Lung (tissue), 12 donors: ENCODE measurements around the gene FAM98C. TPM values are rescaled to one million over a fixed set of nuclear protein-coding genes. Genes with fewer than 3 reads are reported as not detected.
A peak's percentile ranks its signal among the peaks of the same experiment; 100 is the strongest.

Experiments used
- ATAC-seq: fragments of 200-7000 bp; cut with Tn5 transposase; one replicate; pipeline ENCODE4 v1.9.1; 2020; ENCODE audit warnings: moderate number of reproducible peaks; ENCODE audit not compliant: insufficient read depth, low FRiP score
- DNase-seq, 3 donors: peaks; one replicate each; pipeline ENCODE4 v3.0.0-alpha.2; 2013 to 2017
- H3K27ac ChIP-seq, 2 donors: one replicate each; pipeline ENCODE4 v1.5.1; 2013; ENCODE audit warnings: mild to moderate bottlenecking in 2 of 2, moderate library complexity in 2 of 2, control low read depth in 1 of 2, inconsistent platforms in 1 of 2, low read depth in 1 of 2, low read length in 1 of 2
- H3K27me3 ChIP-seq, 3 donors: one replicate each; pipeline ENCODE4 v1.5.1; 2013; ENCODE audit warnings: low read length in 2 of 3; ENCODE audit not compliant: control insufficient read depth in 3 of 3, insufficient read depth in 3 of 3
- H3K36me3 ChIP-seq, 4 donors: one replicate each; pipeline ENCODE4 v1.5.1; 2013; ENCODE audit warnings: low read length in 4 of 4, mild to moderate bottlenecking in 1 of 4, moderate library complexity in 1 of 4; ENCODE audit not compliant: control insufficient read depth in 4 of 4, insufficient read depth in 4 of 4
- H3K4me1 ChIP-seq, 5 donors: one replicate each; pipeline ENCODE4 v1.5.1; 2013; ENCODE audit warnings: low read length in 5 of 5, mild to moderate bottlenecking in 2 of 5, moderate library complexity in 1 of 5; ENCODE audit not compliant: control insufficient read depth in 5 of 5, insufficient read depth in 5 of 5
- H3K4me3 ChIP-seq: one replicate; pipeline ENCODE4 v1.5.1; 2013; ENCODE audit warnings: mild to moderate bottlenecking, control low read depth, moderate library complexity
- H3K9ac ChIP-seq, 2 donors: one replicate each; pipeline ENCODE4 v1.5.1; 2013; ENCODE audit warnings: low read length in 2 of 2, control low read depth in 1 of 2; ENCODE audit not compliant: insufficient read depth in 1 of 2
- H3K9me3 ChIP-seq, 4 donors: one replicate each; pipeline ENCODE4 v1.5.1; 2013; ENCODE audit warnings: low read length in 3 of 4, mild to moderate bottlenecking in 1 of 4, moderate library complexity in 1 of 4; ENCODE audit not compliant: control insufficient read depth in 4 of 4, insufficient read depth in 3 of 4
- CTCF ChIP-seq: IDR thresholded peaks from 2 replicates; pipeline ENCODE4 v1.5.1; 2012; ENCODE audit warnings: mild to moderate bottlenecking; ENCODE audit errors: control extremely low read depth, extremely low read depth
- WGBS, 2 donors: extraction: QIAGEN DNeasy Blood & Tissue Kit; methylation state at CpG; one replicate each; pipeline ENCODE4 v1.1.7; 2013; 5-methylcytosine and 5-hydroxymethylcytosine counted together
- polyA plus RNA-seq, 2 donors: library from polyadenylated mRNA; stranded (reverse); fragments of 200-250 nt; gene quantifications; one replicate each; pipeline ENCODE4 v1.2.1, GENCODE V29; 2013
- total RNA-seq, 2 donors: library from RNA; depleted of rRNA in 1 of 2; stranded (reverse); fragments of >200 nt in 1 of 2; gene quantifications; one replicate each; pipeline ENCODE4 v1.2.1, GENCODE V29; 2014 to 2021
- donor health status: control.
- donor health status: control.
- donor health status: Bipolar disorder and iron deficiency.
- donor health status: healthy.
- donor health status: DM: yes; HTN: yes; CAD: no.

The FAM98C gene
- total and polyA plus RNA-seq, 4 donors: 13.1 to 22.0 (median 20.2) TPM

GRCh38 chr19:38389101-38389925 is 13.6 kb upstream of the FAM98C start:
- TF ChIP-seq CTCF: no peak
- ATAC-seq (no peak), DNase-seq (no peak)
- H3K9me3 ChIP-seq: peaks cover 0 to 6% (median 0%) of the 10 kb centered on the region in 4 donors
- H3K9ac ChIP-seq: no peak overlapping the region
- H3K27ac ChIP-seq: peak overlapping the region in 1 of 2 donors; percentile 47
- H3K27me3 ChIP-seq: peaks cover 0 to 81% (median 46%) of the 10 kb centered on the region in 3 donors
- H3K4me3 ChIP-seq: peak overlapping the region; percentile 0
- H3K36me3 ChIP-seq: peaks cover 0 to 7% (median 2%) of the 10 kb centered on the region in 4 donors
- peaks cover 0 to 18% (median 0%) of the 10 kb centered on the region in 5 donors for H3K4me1 ChIP-seq
- WGBS, 2 donors: 4 to 7% methylated on average over 25 to 27 of the region's 28 CpGs

DNA sequence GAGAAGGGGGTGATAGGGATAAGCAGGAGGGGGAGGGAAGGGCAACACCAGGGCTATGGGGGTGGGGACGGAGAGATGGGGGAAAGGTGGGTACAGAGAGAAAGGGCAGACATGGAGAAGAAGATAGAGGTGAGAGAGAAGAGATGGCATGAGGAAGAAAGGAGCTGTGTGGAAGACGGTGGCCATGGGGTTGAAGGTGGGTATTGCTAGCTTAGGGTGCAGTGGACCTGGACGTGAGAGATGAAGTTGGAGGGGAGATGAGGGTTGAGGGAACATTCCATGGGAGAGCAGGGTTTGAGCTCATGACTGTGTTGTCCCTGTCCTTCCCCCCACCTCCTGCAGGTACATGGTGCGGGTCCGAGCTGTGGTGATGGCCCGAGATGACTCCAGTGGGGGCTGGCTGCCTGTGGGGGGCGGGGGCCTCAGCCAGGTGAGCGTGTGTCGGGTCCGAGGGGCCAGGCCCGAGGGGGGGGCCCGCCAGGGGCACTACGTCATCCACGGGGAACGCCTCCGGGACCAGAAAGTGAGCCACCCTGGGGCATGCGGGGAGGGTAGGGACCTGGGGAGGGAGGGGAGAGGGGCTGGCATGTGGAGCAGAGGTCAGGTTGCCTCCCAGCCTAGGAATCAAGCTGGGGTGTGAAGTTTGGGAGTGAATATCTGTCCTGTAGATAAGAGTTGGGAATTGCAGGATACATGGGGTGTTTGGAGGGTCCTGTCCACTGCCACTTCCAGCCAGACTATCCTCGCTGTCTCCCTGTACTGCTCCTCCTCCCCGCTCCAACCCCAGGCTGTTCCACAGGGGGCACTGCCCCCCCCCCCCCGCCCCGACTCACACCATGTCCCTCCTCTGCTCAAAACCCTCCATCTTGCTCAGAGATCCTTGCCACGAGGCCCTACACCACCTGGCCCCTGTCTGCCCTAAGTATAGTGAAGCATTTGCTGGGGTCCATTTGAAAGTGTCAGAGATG is 12.7 kb upstream of the FAM98C start:
- no peak overlapping the region for H3K27ac ChIP-seq

DNA sequence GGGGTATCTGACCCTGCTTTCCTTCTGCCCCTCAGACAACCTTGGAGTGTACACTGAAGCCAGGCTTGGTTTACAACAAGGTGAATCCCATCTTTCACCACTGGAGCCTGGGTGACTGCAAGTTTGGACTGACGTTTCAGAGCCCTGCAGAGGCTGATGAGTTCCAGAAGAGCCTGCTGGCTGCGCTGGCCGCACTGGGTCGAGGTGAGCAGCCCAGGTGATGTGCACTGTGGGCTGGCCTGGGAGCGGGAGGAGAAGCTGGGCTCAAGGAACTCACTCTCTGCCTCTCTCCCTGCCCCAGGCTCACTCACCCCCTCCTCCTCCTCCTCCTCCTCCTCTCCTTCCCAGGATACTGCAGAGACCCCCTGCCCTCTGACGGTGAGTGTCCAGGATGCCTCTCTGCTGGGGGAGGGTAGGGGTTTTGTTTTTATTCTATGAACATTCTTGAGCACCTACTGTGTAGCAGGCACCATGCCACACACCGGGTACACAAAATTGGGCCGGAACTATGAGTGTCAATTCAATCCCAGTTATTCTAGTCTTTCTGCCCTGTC is 10.9 kb upstream of the FAM98C start:
- ATAC-seq: no peak
- 68 to 70% methylated on average over 8 of the region's 8 CpGs for WGBS, 2 donors
- Histone ChIP-seq H3K27ac (no peak overlapping the region), H3K4me1 (peaks cover 0 to 7% (median 0%) of the 10 kb centered on the region in 5 donors), H3K9ac (no peak overlapping the region), H3K27me3 (peaks cover 6 to 83% (median 49%) of the 10 kb centered on the region in 3 donors), H3K36me3 (no peaks in the 10 kb centered on the region), H3K9me3 (peaks cover 0 to 4% (median 0%) of the 10 kb centered on the region in 4 donors), H3K4me3 (no peak overlapping the region)
- no peak for TF ChIP-seq CTCF
- DNase-seq: no peak

More for the DNA sequence above, 12.7 kb upstream of the FAM98C start:
- H3K4me3 ChIP-seq: no peak overlapping the region
- DNase-seq (no peak), ATAC-seq (no peak)
- peaks cover under 1 to 81% (median 46%) of the 10 kb centered on the region in 3 donors for H3K27me3 ChIP-seq
- WGBS, 2 donors: 42 to 49% methylated on average over 21 of the region's 22 CpGs
- TF ChIP-seq CTCF: no peak
- H3K36me3 ChIP-seq: peaks cover 0 to under 1% (median 0%) of the 10 kb centered on the region in 4 donors
- H3K9ac ChIP-seq: no peak overlapping the region
- H3K9me3 ChIP-seq: peaks cover 0 to 7% (median 0%) of the 10 kb centered on the region in 4 donors
- peaks cover 0 to 18% (median 0%) of the 10 kb centered on the region in 5 donors for H3K4me1 ChIP-seq
